Spleen (tissue), 7 donors: ENCODE data around the gene GLG1.

Source experiments
- CTCF ChIP-seq, 11 experiments: fragments of 200-600 bp in 7 of 11; fragments of 450-650 bp in 4 of 11; sonication (generic) in 4 of 11; IDR thresholded peaks in 8 of 11; conservative IDR thresholded peaks in 3 of 11; 1 replicate in 7 of 11; 2 replicates in 4 of 11; pipeline versions ENCODE4 v1.4.0 to v1.8.0; 2016 to 2021; ENCODE audit warnings: antibody characterized with exemption in 11 of 11, inconsistent platforms in 4 of 11, mild to moderate bottlenecking in 1 of 11
- POLR2A ChIP-seq, 3 donors: fragments of 450-650 bp; IDR thresholded peaks; one replicate each; pipeline ENCODE4 v1.5.1; 2017; ENCODE audit warnings: antibody characterized with exemption in 3 of 3, mild to moderate bottlenecking in 1 of 3
- donor health status: DM: no; HTN: no; CAD: no; lungs with moderate emphysema.
- donor health status: DM: no; HTN: no; CAD: no.
- donor health status: DM: no; HTN: no; CAD: no.

GRCh38 chr16:74585846-74586443 is 21.0 kb downstream of the GLG1 start:
- no peak for TF ChIP-seq CTCF (IDR thresholded peaks at IDR 0.05 in 8 of 11, conservative IDR thresholded peaks at IDR 0.05 in 3 of 11)
- TF ChIP-seq POLR2A (IDR thresholded peaks at IDR 0.05): no peak
